ENCODE results near the gene RAD51B. TPM values are rescaled to one million over a fixed set of nuclear protein-coding genes. Genes with fewer than 3 reads are reported as not detected.

Gene RAD51B
- polyA plus RNA-seq, 1 donor (not counting 4 experiments of a cell fraction or from before 2014, with no cell fraction given) = 13.3 TPM

DNA sequence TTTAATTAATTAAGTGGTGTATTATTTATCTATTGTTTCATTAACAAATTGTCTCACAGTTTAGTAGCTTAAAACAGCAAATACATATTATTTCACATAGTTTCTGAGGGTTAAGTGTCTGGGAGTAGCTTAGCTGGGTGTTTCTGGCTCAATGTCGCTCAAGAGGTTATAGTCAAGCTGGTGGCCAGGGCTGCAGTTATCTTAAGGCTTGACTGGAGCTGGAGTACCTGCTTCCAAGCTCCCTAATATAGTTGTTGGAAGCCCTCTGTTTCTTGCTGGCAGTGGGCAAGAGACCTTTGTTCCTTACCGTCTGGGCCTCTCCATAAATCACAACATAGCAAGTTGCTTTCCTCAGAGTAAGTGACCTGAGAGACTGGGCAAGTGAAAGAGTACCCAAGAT, 66.6 kb downstream of the RAD51B start:
- no peak for DNase-seq (ENCODE audit: low read depth, low spot score)
- no peak overlapping the region for H3K4me3 ChIP-seq (ENCODE audit: control insufficient read depth in 2 of 3, extremely low read depth in 1 of 3, insufficient read depth in 2 of 3, low read depth in 1 of 3, low read length in 3 of 3)
- TF ChIP-seq CTCF (optimal IDR thresholded peaks at IDR 0.05 in 1 of 3, IDR thresholded peaks at IDR 0.05 in 1 of 3, conservative IDR thresholded peaks at IDR 0.05 in 1 of 3; ENCODE audit: extremely low read depth in 1 of 3, insufficient read depth in 2 of 3, low read length in 3 of 3) (no peak), EZH2 (IDR thresholded peaks at IDR 0.05; ENCODE audit: low read length) (no peak)
- H4K20me1 ChIP-seq (ENCODE audit: control insufficient read depth, extremely low read depth, insufficient read depth, low read length) = no peaks in the 10 kb centered on the region
- H2AFZ ChIP-seq (ENCODE audit: control insufficient read depth, low read length) = no peak overlapping the region
- H3K9me3 ChIP-seq (ENCODE audit: control insufficient read depth, low read depth, low read length) = no peaks in the 10 kb centered on the region
- H3K4me2 ChIP-seq (ENCODE audit: control insufficient read depth, extremely low read depth, insufficient read depth, low read depth, low read length) = no peak overlapping the region
- no peak for FAIRE-seq
- H3K9ac ChIP-seq (ENCODE audit: control insufficient read depth, extremely low read depth, insufficient read depth, low read length) = no peak overlapping the region
- dilution Hi-C loops (cut with MboI; ENCODE audit: extremely low pct_ligation_motif_present, low sequenced_read_pairs) = no loop called here
- H3K27ac ChIP-seq (ENCODE audit: control insufficient read depth, insufficient read depth, low read length) = no peak overlapping the region
- H3K36me3 ChIP-seq (ENCODE audit: control insufficient read depth in 2 of 2, extremely low read depth in 1 of 2, insufficient read depth in 2 of 2, low read length in 2 of 2) = no peaks in the 10 kb centered on the region
- H3K79me2 ChIP-seq (ENCODE audit: control insufficient read depth, insufficient read depth, low read length) = no peaks in the 10 kb centered on the region
- H3K9me1 ChIP-seq (ENCODE audit: control insufficient read depth, extremely low read depth, insufficient read depth, low read length) = no peaks in the 10 kb centered on the region
- H3K4me1 ChIP-seq (ENCODE audit: control insufficient read depth, extremely low read depth, insufficient read depth, low read length) = no peaks in the 10 kb centered on the region
- no peaks in the 10 kb centered on the region for H3K27me3 ChIP-seq (ENCODE audit: control insufficient read depth, extremely low read depth, insufficient read depth, low read length)

GRCh38 chr14:67887478-67887877, 67.9 kb downstream of the RAD51B start:
- no peaks in the 10 kb centered on the region for H3K79me2 ChIP-seq (ENCODE audit: control insufficient read depth, insufficient read depth, low read length)
- H3K9me1 ChIP-seq (ENCODE audit: control insufficient read depth, extremely low read depth, insufficient read depth, low read length) = no peaks in the 10 kb centered on the region
- no peaks in the 10 kb centered on the region for H4K20me1 ChIP-seq (ENCODE audit: control insufficient read depth, extremely low read depth, insufficient read depth, low read length)
- H2AFZ ChIP-seq (ENCODE audit: control insufficient read depth, low read length) = no peak overlapping the region
- H3K27ac ChIP-seq (ENCODE audit: control insufficient read depth, insufficient read depth, low read length) = no peak overlapping the region
- H3K4me3 ChIP-seq (ENCODE audit: control insufficient read depth in 2 of 3, extremely low read depth in 1 of 3, insufficient read depth in 2 of 3, low read depth in 1 of 3, low read length in 3 of 3) = no peak overlapping the region
- H3K9ac ChIP-seq (ENCODE audit: control insufficient read depth, extremely low read depth, insufficient read depth, low read length) = no peak overlapping the region
- H3K36me3 ChIP-seq (ENCODE audit: control insufficient read depth in 2 of 2, extremely low read depth in 1 of 2, insufficient read depth in 2 of 2, low read length in 2 of 2) = no peaks in the 10 kb centered on the region
- H3K4me1 ChIP-seq (ENCODE audit: control insufficient read depth, extremely low read depth, insufficient read depth, low read length) = no peaks in the 10 kb centered on the region
- DNase-seq (ENCODE audit: low read depth, low spot score) (no peak), FAIRE-seq (no peak)
- no peaks in the 10 kb centered on the region for H3K27me3 ChIP-seq (ENCODE audit: control insufficient read depth, extremely low read depth, insufficient read depth, low read length)
- dilution Hi-C loops (cut with MboI; ENCODE audit: extremely low pct_ligation_motif_present, low sequenced_read_pairs) = no loop called here
- no peaks in the 10 kb centered on the region for H3K9me3 ChIP-seq (ENCODE audit: control insufficient read depth, low read depth, low read length)
- no peak overlapping the region for H3K4me2 ChIP-seq (ENCODE audit: control insufficient read depth, extremely low read depth, insufficient read depth, low read depth, low read length)
- no peak for TF ChIP-seq CTCF (optimal IDR thresholded peaks at IDR 0.05 in 1 of 3, IDR thresholded peaks at IDR 0.05 in 1 of 3, conservative IDR thresholded peaks at IDR 0.05 in 1 of 3; ENCODE audit: extremely low read depth in 1 of 3, insufficient read depth in 2 of 3, low read length in 3 of 3)
- no peak for TF ChIP-seq EZH2 (IDR thresholded peaks at IDR 0.05; ENCODE audit: low read length)

Measured in keratinocyte (primary cell).